GM21723 (cell line): ENCODE data around the gene PLCG1.
"Not testable (repeated sequence)": the region's sequence is repeated elsewhere in the genome, so short reads cannot be mapped to it uniquely, and the experiment has no call there.

Source experiments
- ATAC-seq: cut with Tn5 transposase; IDR thresholded peaks from one replicate; pipeline ENCODE4 v1.9.1; 2021; ENCODE audit warnings: mild to moderate bottlenecking, moderate library complexity; ENCODE audit not compliant: unreplicated experiment

The PLCG1 gene

GRCh38 chr20:41124451-41125094 is 12.8 kb upstream of the PLCG1 start:
- no peak for ATAC-seq

GRCh38 chr20:41125530-41126457 is 11.5 kb upstream of the PLCG1 start:
- ATAC-seq: no peak

DNA sequence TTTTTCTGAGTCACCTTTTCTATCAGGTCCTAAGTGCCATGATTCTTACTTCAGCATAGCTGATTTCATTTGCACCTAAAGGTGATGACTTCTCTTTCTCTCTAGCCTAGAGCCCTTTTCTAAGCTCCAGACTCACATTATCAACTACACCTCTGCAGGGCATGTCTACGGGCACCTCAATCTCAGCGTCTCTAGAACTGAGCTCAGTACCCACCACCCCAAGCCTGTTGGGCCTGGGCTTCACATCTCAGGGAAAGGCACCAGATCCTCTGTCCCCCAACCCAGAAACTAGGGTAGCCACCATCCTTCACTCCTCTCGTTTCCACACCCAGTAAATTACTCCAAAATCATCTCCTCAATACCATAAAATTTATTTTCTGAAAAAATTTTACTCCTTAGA is 10.6 kb upstream of the PLCG1 start:
- ATAC-seq: no peak

GRCh38 chr20:41128317-41128716 is 9.0 kb upstream of the PLCG1 start:
- ATAC-seq: not testable (repeated sequence)

DNA sequence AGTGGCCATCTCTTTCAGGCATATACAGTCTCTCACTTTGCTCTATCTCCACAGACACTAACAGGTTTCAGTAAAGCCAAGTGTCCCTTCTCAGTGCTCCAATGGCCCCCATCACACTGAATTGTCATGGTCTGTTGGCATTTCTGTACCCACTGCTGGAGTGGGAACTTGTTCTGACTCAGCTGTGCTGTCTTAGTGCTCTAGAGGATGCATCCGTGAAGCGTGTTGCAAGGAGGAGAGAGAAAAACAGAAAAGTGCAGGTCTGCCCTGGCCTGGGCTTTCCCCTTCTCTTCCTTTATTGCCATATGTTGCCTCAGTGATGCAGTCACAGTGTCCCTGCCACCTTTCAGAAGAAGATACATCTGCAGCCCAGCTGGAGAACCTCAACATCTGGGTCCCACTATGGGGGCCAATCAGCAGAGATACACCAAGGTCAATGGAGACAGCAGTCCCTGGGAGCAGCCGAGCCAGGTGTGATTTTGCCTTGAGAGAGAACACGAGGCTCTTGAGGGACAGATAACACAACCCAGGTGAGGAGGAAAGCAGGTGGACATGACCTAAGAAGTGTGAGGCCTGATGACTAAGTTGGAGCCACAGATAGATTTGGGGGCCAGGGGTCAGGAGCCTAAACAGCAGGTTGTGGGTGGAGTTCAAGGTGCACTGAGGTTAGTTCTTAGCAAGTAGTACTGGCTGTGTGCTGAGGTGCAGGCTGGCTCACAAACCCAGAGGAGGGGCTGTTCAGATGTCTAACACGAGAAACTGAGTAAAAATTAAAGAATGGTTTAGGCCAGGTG is 5.6 kb upstream of the PLCG1 start:
- ATAC-seq: peak; percentile 34

- ATAC-seq: not testable (repeated sequence)
These were observed 5.0 kb upstream of the PLCG1 start for GRCh38 chr20:41132388-41132775.

DNA sequence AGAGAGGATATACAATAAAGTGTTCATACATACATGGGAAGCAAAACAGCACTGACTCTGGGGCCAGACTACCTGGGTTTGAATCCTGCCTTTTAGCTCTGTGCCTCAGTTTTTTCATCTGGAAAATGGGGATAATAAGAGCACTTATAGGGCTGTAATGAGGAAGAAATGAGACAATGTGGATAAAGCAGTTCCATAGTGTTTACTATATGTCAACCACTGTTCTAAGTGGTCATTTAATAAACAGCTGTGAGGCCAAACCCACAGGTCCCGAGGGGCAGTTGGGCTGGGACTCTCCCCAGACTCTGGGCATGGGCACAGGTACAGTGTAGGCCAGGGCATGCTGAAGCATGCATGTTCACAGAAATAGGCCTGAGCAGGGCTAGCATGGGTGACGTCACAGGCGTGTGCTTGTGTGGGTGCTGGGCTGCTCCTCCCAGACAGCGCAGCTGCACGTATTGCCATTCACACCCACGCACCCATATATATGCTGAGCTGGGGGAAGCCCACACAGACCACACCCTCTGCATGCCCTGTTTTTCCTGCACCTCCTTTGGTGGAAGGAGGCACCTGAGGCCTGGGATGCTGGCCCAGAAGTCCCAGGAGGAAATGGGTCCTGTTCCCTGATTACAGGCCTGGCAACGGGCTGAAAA is 3.5 kb upstream of the PLCG1 start:
- ATAC-seq: peak; percentile 48

DNA sequence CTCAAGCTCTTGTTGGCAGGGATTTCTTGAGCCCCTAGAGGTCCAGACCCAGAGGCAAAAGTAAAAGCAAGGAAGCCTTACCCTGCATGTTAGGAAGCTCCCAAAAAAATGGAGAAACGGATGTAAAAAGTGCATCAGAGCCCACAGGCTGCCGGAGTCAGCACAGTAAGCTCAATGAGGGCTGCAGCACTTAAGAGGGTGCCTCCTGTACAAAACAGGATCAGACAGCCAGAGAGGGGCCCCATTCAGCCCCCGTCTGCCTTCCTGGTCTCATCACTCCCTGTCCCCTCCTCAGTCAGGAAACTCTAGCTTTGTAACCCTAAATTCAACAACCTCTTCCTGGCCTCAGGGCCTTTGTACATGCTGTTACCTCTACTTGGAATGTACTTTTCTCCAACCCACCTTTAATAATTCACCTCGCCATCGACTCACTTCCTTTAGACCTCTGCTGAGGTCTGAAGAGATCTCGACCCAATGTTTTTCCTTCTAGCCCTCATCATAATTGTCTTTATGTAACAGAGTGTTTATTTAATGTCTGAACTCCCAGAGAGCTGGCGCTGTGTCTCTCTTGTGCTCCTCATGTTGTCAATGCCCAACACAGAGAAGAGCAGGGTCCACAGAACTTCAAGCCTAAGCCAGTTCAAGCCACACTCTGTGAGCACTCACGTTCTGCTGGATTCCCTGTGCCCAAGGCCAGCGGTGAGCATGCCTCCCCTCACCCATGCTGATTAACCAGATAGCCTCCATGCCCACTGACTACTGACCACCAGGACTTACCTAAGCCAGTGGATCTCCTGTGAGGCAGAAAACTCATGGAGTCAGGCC is 2.8 kb upstream of the PLCG1 start:
- ATAC-seq: no peak

GRCh38 chr20:41135187-41135887 is 2.0 kb upstream of the PLCG1 start:
- no peak for ATAC-seq

- ATAC-seq: no peak
These were observed 1.3 kb upstream of the PLCG1 start for GRCh38 chr20:41135888-41136679.

DNA sequence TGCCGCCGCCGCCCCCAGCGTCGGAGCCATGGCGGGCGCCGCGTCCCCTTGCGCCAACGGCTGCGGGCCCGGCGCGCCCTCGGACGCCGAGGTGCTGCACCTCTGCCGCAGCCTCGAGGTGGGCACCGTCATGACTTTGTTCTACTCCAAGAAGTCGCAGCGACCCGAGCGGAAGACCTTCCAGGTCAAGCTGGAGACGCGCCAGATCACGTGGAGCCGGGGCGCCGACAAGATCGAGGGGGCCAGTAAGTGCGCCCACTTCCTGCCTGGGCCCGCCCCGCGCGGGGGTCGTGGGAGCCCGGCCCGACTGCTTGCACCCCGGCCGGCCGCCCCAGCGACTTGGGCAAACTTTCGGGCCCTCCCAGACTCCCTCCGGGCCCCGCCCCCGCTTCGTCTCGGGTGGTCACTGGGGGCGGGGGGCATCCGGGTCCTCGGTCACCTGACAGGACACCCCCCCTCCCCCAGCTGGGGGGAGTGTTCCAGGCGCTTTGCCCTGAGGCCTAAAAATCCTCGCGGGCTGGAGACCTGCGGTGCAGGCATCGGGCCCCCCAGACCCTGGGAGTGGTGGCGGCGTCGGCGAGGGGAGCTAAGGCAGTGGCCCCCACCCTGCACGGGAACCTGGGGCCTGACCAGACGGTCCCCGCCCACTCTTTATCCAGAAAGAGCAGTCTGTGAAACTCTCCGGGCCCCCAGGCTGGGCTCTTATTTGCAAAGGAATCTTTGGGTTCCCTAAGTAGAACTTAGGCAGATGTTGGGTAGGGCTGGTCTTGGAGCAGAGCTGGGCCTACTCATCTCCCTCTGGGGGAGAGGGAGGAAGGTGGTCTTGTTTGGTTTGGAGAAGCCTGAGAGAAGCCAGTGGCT is 501 bp downstream of the PLCG1 start:
- peak; percentile 9 for ATAC-seq

DNA sequence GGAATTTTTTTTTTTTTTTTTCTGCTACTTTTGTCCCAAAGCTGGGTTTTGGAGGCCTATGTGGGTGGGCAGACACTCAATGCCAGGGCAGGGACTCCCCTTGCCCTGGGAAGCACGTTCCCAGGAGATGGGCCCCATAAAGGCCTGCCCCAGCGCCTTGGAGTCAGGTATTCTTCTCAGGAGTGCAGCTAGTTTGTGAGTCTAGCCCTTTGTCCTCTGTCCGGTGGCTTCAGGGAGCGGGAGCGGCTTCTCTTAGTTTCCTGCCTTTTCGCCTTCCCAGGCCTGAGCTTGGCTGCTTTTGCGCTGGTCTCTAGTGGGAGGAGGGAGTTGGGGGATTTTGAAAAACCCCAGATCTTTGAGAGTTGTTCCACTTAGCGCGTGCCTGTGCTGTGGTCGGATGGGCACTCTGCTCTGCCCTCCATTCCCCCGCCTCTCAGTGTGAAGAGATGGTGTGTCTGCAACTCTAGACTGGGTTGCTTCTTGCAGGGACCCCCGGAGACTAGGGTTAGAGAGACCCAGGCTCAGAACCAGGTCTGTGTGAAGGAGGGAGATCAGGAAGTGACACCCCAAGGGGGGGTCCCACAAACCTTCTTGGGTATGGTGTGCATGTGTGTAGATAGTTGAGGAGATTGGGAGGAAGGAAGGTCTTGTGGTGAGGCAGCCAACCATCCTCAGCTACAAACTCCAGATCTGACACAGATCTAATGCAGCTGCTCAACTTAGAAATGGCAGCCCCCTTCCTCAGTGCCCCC is 1.3 kb downstream of the PLCG1 start:
- ATAC-seq: no peak

DNA sequence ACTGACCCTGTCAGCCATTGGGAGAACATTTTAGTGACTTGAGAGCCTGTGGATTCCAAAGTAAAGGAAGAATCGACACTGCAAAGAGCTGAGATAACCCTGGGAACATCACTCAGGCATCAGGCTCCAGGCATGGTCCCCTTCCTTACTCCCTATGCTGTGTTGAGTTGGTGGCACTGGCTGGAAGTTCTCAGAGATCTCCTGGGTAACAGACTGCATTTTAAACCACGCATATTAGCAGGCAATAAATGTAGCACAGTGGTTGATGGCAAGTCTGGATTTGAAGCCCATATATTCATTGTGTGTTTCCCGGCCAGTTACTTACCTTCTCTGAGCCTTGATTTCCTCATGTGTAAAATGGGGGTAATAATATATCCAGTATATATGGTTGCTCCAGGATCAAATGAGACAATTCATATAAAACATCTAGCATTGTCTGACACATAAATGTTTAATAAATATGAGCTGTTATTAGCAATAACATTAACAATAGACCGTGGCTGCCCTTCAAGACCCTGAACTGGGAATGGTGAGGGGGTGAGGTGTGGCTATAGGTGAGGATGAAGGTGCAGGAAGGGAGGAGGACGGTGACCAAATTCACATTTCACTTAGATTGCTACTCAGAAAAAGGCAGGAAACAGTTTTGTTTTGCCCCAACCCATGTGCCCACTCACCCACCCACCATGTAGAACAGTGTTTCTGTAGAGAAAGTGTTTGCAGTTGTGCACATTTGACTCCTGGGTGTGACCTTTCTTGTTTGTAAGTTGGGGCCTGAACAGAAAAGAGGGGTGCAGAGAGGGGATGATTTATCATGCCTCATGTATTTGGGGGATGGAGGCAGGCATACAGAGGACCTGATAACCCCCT is 2.1 kb downstream of the PLCG1 start:
- no peak for ATAC-seq

- no peak for ATAC-seq
These were observed 3.1 kb downstream of the PLCG1 start for GRCh38 chr20:41140226-41141133.
